Mucosa of descending colon (tissue), 3 donors: ENCODE measurements around the gene DST. TPM values are rescaled to one million over a fixed set of nuclear protein-coding genes. Genes with fewer than 3 reads are reported as not detected.

Experiments
- ATAC-seq: fragments of 200-7000 bp; cut with Tn5 transposase; one replicate; pipeline ENCODE4 v1.9.1; 2020; ENCODE audit warnings: mild to moderate bottlenecking, moderate library complexity
- DNase-seq, 3 donors: peaks; one replicate each; pipeline ENCODE4 v3.0.0-alpha.2; 2020
- H3K36me3 ChIP-seq: fragments of 200-600 bp; one replicate; pipeline ENCODE4 v1.8.0; 2021; ENCODE audit warnings: low read depth, mild to moderate bottlenecking
- H3K4me1 ChIP-seq: fragments of 200-600 bp; one replicate; pipeline ENCODE4 v1.8.0; 2021; ENCODE audit warnings: low read depth, mild to moderate bottlenecking
- H3K4me3 ChIP-seq: fragments of 200-600 bp; one replicate; pipeline ENCODE4 v1.8.0; 2021; ENCODE audit warnings: mild to moderate bottlenecking
- H3K9me3 ChIP-seq: fragments of 200-600 bp; one replicate; pipeline ENCODE4 v1.8.0; 2021; ENCODE audit warnings: mild to moderate bottlenecking
- CTCF ChIP-seq: fragments of 200-600 bp; IDR thresholded peaks from one replicate; pipeline ENCODE4 v1.8.0; 2022; ENCODE audit warnings: antibody characterized with exemption, mild to moderate bottlenecking
- intact Hi-C, 2 donors: fragments of 100-400 bp; cut with DNase I in 1 of 2; cut with micrococcal nuclease in 1 of 2; formaldehyde crosslinking; loops; one replicate each; pipeline versions ENCODE4 v1.11.0 to v1.11.1; 2022; cut with DNase I, micrococcal nuclease
- total RNA-seq, 3 donors: library from RNA; stranded (reverse); fragmentation: NEBNext Ultra II Directional in 2 of 3; extraction: Animal tissue kit (Norgen Biotek cat#: 25700) in 2 of 3; gene quantifications; one replicate each; pipeline versions ENCODE4 v1.2.1 to v1.2.4, GENCODE V29; 2021 to 2023
- donor health status: DM: no; HTN: no; CAD: no; lungs with moderate emphysema.
- donor health status: DM: no; HTN: no; CAD: no.
- donor health status: DM: no; HTN: yes; CAD: no.

Gene DST
- total RNA-seq, 3 donors from 2014 or later, result 208 to 580 (median 356) TPM

GRCh38 chr6:56624046-56624727, 18.5 kb downstream of the DST start:
- intact Hi-C loops, result no loop called here
- Histone ChIP-seq H3K9me3 (no peaks in the 10 kb centered on the region), H3K4me1 (no peaks in the 10 kb centered on the region), H3K4me3 (no peak overlapping the region), H3K36me3 (peaks cover 8% of the 10 kb centered on the region)
- ATAC-seq (no peak), DNase-seq (no peak)
- no peak for TF ChIP-seq CTCF

- intact Hi-C loops, result no loop called here
- Histone ChIP-seq H3K4me1 (no peaks in the 10 kb centered on the region), H3K9me3 (no peaks in the 10 kb centered on the region), H3K36me3 (no peaks in the 10 kb centered on the region), H3K4me3 (no peak overlapping the region)
- DNase-seq (no peak), ATAC-seq (no peak)
- no peak for TF ChIP-seq CTCF
These were observed 22.3 kb downstream of the DST start for GRCh38 chr6:56620229-56620868.

- intact Hi-C loops, result no loop called here
- no peak for ATAC-seq
These were observed 24.6 kb downstream of the DST start for GRCh38 chr6:56618050-56618449.

GRCh38 chr6:56616967-56617366, 25.7 kb downstream of the DST start:
- intact Hi-C loops, result no loop called here
- no peak for ATAC-seq
- Histone ChIP-seq H3K36me3 (no peaks in the 10 kb centered on the region), H3K4me1 (no peaks in the 10 kb centered on the region), H3K9me3 (no peaks in the 10 kb centered on the region), H3K4me3 (no peak overlapping the region)
- no peak for TF ChIP-seq CTCF
- DNase-seq, result no peak

More at GRCh38 chr6:56618050-56618449, 24.6 kb downstream of the DST start:
- no peak for DNase-seq
- H3K36me3 ChIP-seq, result no peaks in the 10 kb centered on the region
- H3K4me1 ChIP-seq, result no peaks in the 10 kb centered on the region
- no peaks in the 10 kb centered on the region for H3K9me3 ChIP-seq
- TF ChIP-seq CTCF, result no peak
- H3K4me3 ChIP-seq, result no peak overlapping the region

- Histone ChIP-seq H3K36me3 (no peaks in the 10 kb centered on the region), H3K4me3 (no peak overlapping the region), H3K9me3 (no peaks in the 10 kb centered on the region), H3K4me1 (no peaks in the 10 kb centered on the region)
- no peak for TF ChIP-seq CTCF
- intact Hi-C loops, result no loop called here
- DNase-seq (no peak), ATAC-seq (no peak)
These were observed 29.3 kb downstream of the DST start for GRCh38 chr6:56613247-56613851.
